GM19452 (cell line): ENCODE results near the gene PATZ1.

Experiments used
- ATAC-seq: cut with Tn5 transposase; IDR thresholded peaks from one replicate; pipeline ENCODE4 v1.9.1; 2021; ENCODE audit not compliant: unreplicated experiment

PATZ1 gene

DNA sequence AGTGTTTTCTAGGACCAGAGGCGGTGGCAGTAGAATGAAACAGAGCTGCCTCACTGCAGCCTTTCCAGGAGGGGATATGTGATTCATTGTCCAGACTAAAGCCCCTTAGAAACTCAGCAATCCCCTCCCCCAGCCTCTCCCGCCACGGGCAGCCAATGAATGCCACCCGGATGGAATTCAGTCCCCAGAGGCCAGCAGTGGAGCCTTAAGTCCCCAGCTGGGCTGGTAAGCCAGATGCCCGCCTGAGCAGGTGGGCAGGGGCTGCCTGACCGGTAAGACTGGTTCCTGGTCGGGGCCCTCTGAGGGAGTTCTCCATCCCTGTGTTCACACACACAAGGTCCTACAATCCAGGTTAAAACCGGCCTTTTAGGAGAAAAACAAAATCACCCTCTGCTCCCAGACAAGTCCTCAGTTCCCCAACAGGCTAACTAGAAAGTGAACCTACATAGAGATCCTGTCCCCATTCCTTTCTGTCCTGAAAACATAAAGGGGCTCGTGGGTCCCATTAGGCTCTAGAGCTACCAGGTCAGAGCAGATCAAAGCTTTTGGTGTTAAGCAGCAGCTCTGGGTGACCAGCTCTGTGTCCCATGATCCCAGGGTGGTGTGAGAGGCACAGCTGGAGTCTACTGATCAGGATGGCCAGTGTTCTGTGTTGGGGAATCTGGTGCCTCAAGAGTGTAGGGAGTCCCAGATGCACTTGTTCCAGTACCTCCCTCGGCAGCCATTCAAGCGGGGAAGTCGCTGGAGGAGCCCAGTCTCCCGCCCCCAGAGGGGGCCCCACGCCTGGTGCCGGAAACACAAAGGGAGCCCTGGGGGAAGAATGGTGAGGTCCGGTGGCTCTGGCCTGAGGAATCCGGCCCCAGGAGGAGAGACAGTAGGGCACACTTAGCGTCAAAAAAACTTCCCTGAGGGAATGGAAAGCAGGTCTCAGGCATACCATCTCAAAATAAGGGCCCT lies 2.6 kb downstream of the PATZ1 start:
- no peak for ATAC-seq

DNA sequence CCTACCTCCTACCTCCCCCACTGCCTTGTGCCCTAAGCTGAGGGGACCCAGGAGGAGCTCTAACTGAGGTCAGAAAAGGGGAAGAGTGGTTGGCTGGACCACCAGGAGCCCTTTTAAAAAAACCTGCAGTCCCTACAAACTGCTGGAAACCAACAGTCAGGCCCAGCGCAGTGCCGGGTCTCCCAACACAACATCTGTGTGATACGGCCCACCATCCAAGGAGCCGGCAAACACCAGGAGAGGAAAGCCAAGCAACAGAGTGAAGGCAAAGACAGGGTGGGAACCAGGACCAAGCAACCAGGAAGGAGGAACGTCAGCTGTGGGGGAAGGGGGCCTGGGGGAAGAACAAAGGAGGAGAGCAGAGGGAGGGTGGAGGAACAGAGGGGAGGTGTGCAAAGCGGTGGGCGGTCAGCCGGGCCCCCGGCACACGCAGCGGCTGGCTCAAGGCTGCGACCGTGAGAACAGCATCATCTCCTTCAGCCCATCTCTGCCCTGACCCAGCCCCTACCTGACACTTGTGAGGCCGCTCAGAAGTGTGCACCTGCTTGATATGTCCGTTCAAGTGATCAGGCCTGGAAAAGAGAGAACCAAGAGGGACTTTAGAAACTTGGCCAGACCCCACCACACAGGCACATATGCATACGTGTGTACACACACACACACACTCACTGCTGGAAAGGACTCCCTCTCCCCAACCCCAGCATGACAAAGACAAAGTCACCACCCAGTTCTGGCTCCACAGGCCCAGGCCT lies 3.6 kb downstream of the PATZ1 start:
- no peak for ATAC-seq

GRCh38 chr22:31341386-31342088 lies 4.6 kb downstream of the PATZ1 start:
- no peak for ATAC-seq

GRCh38 chr22:31340765-31341247 lies 5.3 kb downstream of the PATZ1 start:
- ATAC-seq = no peak

- no peak for ATAC-seq
Observed at GRCh38 chr22:31340360-31340759, 5.8 kb downstream of the PATZ1 start.

GRCh38 chr22:31339148-31339832 lies 6.9 kb downstream of the PATZ1 start:
- ATAC-seq = no peak

DNA sequence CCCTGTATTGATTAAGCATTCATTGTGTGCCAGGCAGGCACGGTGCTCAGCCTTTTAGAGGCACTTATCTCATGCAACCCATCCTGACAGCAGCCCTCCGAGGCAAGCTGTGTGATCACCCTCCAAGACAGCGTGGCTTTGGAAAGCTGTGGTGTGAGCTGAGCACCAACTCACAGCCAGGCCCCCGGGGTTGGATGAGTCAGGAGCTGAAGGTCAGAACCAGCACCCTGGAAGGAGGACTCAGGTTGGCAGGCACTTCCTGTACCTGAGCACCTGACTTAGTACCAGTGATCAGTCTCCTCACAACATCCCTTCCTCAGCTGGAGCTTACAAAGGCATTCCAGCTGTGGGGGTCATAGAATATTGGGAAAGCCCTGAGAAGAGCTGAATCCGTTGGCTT lies 9.0 kb downstream of the PATZ1 start:
- ATAC-seq = no peak

GRCh38 chr22:31334329-31334728 lies 11.8 kb downstream of the PATZ1 start:
- ATAC-seq = no peak

DNA sequence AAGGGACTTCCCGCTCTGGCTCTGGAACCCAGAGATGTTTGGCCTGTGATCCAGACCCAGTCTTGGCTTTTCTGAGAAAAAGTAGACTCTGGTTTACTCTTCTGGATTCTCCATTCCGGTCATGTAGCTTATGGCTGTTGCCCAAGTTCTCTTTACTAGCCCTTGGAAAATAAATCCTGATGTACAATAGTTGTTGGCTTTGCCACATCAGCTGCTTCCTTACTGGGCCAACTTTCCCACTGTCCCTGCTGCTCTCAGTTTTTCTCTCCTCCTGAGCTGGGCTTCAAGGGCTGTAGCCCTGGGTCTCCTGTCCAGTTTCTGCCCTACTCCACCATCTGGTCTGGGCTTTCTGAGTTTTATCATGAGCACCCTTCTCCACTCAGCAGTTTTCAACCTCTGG lies 12.5 kb downstream of the PATZ1 start:
- no peak for ATAC-seq

- ATAC-seq = no peak
Observed at GRCh38 chr22:31332886-31333285, 13.3 kb downstream of the PATZ1 start.

GRCh38 chr22:31332010-31332409 lies 14.1 kb downstream of the PATZ1 start:
- ATAC-seq = no peak

GRCh38 chr22:31329453-31330215 lies 16.5 kb downstream of the PATZ1 start:
- no peak for ATAC-seq

DNA sequence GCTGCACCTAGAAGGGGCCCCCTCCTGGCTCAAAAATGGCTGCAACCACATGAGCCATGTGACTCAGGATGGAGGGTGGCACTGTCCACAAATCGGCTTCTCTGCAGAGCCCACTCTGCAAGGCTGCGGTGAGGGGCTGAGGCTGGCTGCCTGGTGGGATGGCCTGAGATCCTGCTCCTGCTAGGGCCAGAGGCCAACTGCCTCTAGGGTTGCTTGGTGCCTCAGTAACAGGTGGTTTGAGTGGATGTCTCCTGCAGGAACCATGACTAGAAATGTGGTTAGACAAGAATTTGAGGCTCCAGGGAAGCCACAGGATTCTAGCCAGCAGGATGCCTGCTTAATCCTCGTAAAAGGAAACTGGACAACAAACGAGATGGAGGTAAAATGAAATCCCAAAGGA lies 17.1 kb downstream of the PATZ1 start:
- no peak for ATAC-seq

GRCh38 chr22:31328544-31328960 lies 17.6 kb downstream of the PATZ1 start:
- no peak for ATAC-seq

GRCh38 chr22:31327806-31328543 lies 18.2 kb downstream of the PATZ1 start:
- ATAC-seq = no peak

- ATAC-seq = no peak
Observed at GRCh38 chr22:31326877-31327276, 19.3 kb downstream of the PATZ1 start.

DNA sequence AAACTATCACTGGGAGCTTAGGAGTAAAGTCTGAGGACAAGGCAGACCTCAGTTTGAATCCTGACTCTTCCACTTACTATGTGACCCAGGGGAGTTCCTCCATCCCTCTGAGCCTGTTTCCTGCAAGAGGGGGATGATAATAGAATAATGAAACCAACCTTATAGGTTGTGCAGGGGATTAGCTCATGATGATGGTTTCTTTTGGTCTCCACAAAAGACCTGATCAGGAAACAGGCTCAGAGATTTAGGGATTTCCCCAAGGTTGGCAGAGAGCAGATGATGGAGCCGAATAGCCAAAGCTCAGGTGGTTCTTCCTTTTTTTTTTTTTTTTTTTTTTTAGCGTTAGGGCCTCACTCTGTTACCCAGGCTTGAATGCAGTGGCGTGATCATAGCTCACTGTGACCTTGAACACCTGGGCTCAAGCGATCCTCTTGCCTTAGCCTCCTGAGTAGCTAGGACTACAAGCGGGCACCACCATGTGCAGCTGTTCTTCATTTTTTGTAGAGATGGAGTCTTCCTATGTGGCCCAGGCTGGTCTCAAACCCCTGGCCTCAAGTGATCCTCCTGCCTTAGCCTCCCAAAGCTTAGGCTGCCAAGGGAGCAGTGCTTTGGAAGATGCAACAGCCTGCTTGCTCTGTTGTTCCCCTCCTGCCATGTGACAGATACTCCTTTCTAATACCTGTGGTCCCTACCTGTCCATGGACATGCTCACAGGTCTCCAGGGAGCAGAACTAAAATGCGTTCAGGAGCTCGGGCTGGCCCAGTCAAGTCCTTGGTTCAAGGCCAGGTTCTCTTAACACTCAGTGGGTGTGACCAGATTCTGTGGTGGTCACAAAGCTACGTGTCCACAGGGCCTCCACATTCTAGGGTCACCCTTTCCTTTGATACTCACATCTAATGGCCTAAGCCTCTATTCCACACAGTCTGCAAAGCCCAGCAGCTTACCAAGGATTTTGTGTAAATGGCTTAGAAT lies 22.3 kb downstream of the PATZ1 start:
- no peak for ATAC-seq

- ATAC-seq = no peak
Observed at GRCh38 chr22:31321421-31321820, 24.7 kb downstream of the PATZ1 start.
